Colonic mucosa (tissue), 4 donors: Measurements from ENCODE around the gene DGKB. TPM values are rescaled to one million over a fixed set of nuclear protein-coding genes. Genes with fewer than 3 reads are reported as not detected.

ENCODE experiments used
- DNase-seq: peaks from one replicate; pipeline ENCODE4 v3.0.0-alpha.2; 2020
- H3K27ac ChIP-seq: fragments of 200-600 bp; one replicate; pipeline ENCODE4 v1.8.0; 2021
- H3K27me3 ChIP-seq: fragments of 200-600 bp; one replicate; pipeline ENCODE4 v1.8.0; 2021
- H3K36me3 ChIP-seq: fragments of 200-600 bp; one replicate; pipeline ENCODE4 v1.8.0; 2021
- H3K4me1 ChIP-seq: fragments of 200-600 bp; one replicate; pipeline ENCODE4 v1.8.0; 2021; ENCODE audit warnings: mild to moderate bottlenecking
- H3K4me3 ChIP-seq: fragments of 200-600 bp; one replicate; pipeline ENCODE4 v1.8.0; 2021
- H3K9ac ChIP-seq, 2 donors: one replicate each; pipeline ENCODE4 v1.7.0; 2013; ENCODE audit warnings: control low read depth in 2 of 2, low read depth in 2 of 2, low read length in 2 of 2
- H3K9me3 ChIP-seq: fragments of 200-600 bp; one replicate; pipeline ENCODE4 v1.8.0; 2021
- intact Hi-C: fragments of 100-400 bp; cut with DNase I; formaldehyde crosslinking; loops from one replicate; pipeline ENCODE4 v1.14.1; 2022
- total RNA-seq, 2 donors: library from RNA; stranded (reverse); fragmentation: NEBNext Ultra II Directional in 1 of 2; extraction: Animal tissue kit (Norgen Biotek cat#: 25700) in 1 of 2; gene quantifications; one replicate each; pipeline ENCODE4 v1.2.1, GENCODE V29; 2021
- TF ChIP-seq, protein P1 (sequence below): fragments of 200-600 bp; IDR thresholded peaks from one replicate; pipeline ENCODE4 v1.8.0; 2022; ENCODE audit warnings: antibody characterized with exemption, mild to moderate bottlenecking
- donor health status: healthy.
- donor health status: DM: no; HTN: no; CAD: no.
- donor health status: DM: no; HTN: no; CAD: no.

Gene DGKB
- total RNA-seq, 2 donors from 2014 or later, result 0.25 to 0.61 TPM

GRCh38 chr7:14600766-14601367, 301.7 kb downstream of the DGKB start:
- no peaks in the 10 kb centered on the region for H3K36me3 ChIP-seq
- H3K9me3 ChIP-seq, result no peaks in the 10 kb centered on the region
- no peaks in the 10 kb centered on the region for H3K27me3 ChIP-seq
- H3K9ac ChIP-seq, result no peak overlapping the region
- TF ChIP-seq, protein P1, sequence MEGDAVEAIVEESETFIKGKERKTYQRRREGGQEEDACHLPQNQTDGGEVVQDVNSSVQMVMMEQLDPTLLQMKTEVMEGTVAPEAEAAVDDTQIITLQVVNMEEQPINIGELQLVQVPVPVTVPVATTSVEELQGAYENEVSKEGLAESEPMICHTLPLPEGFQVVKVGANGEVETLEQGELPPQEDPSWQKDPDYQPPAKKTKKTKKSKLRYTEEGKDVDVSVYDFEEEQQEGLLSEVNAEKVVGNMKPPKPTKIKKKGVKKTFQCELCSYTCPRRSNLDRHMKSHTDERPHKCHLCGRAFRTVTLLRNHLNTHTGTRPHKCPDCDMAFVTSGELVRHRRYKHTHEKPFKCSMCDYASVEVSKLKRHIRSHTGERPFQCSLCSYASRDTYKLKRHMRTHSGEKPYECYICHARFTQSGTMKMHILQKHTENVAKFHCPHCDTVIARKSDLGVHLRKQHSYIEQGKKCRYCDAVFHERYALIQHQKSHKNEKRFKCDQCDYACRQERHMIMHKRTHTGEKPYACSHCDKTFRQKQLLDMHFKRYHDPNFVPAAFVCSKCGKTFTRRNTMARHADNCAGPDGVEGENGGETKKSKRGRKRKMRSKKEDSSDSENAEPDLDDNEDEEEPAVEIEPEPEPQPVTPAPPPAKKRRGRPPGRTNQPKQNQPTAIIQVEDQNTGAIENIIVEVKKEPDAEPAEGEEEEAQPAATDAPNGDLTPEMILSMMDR, result no peak
- no peak overlapping the region for H3K27ac ChIP-seq
- intact Hi-C loops, result no loop called here
- no peak for DNase-seq
- no peaks in the 10 kb centered on the region for H3K4me1 ChIP-seq
- no peak overlapping the region for H3K4me3 ChIP-seq

- Histone ChIP-seq H3K4me3 (no peak overlapping the region), H3K27ac (no peak overlapping the region), H3K27me3 (no peaks in the 10 kb centered on the region), H3K36me3 (no peaks in the 10 kb centered on the region), H3K9me3 (no peaks in the 10 kb centered on the region), H3K4me1 (no peaks in the 10 kb centered on the region), H3K9ac (no peak overlapping the region)
- DNase-seq, result no peak
- TF ChIP-seq, protein P1, result no peak
- intact Hi-C loops, result no loop called here
Observed at GRCh38 chr7:14598978-14599377, 303.6 kb downstream of the DGKB start.

DNA sequence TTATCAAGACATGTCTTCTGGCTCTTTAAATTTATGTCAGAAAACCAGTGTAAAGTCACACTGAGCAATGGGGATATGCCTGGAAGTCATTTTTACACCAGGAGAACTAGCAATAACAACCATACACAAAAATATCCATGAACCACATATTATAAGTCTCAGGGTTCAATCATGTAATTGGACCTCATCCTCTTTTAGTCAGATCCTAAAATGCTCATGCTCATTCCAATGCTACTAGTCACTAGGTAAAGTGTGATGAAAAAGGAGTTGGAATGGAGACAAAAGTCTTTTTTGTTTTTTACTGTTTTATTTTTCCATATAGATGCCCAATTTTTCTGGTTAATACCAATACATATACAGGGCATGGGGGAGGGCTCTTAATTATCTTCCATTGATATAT, 306.1 kb downstream of the DGKB start:
- Histone ChIP-seq H3K9ac (no peak overlapping the region), H3K27me3 (no peaks in the 10 kb centered on the region), H3K4me1 (no peaks in the 10 kb centered on the region), H3K4me3 (no peak overlapping the region), H3K27ac (no peak overlapping the region), H3K36me3 (no peaks in the 10 kb centered on the region), H3K9me3 (no peaks in the 10 kb centered on the region)
- no peak for DNase-seq
- TF ChIP-seq, protein P1, result no peak
- intact Hi-C loops, result no loop called here

DNA sequence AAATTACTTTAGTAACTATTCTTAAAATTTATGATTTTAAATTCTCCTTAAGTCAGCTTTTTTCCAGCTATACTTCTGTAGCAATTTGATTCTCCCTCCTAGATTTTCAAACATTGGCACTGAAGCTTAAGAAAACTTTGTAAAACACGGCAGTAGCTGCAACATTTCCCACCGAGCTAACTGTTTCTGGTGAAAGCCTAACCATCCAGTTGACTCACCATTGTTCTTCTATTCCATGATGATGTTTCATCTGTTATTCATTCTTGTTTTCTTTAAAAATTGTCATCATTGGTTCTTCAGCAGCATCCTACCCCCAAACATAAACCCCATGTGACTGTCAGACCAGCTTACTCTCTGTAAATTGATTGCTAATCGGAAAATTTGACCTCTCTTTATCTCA, 312.3 kb downstream of the DGKB start:
- H3K9me3 ChIP-seq, result no peaks in the 10 kb centered on the region
- H3K4me3 ChIP-seq, result no peak overlapping the region
- H3K27me3 ChIP-seq, result no peaks in the 10 kb centered on the region
- H3K36me3 ChIP-seq, result no peaks in the 10 kb centered on the region
- intact Hi-C loops, result no loop called here
- no peak overlapping the region for H3K9ac ChIP-seq
- H3K4me1 ChIP-seq, result no peaks in the 10 kb centered on the region
- TF ChIP-seq, protein P1, result no peak
- H3K27ac ChIP-seq, result no peak overlapping the region
- DNase-seq, result no peak

GRCh38 chr7:14585232-14585631, 317.3 kb downstream of the DGKB start:
- intact Hi-C loops, result no loop called here
- Histone ChIP-seq H3K4me1 (peaks cover 4% of the 10 kb centered on the region), H3K27me3 (no peaks in the 10 kb centered on the region), H3K27ac (no peak overlapping the region), H3K9ac (no peak overlapping the region), H3K4me3 (no peak overlapping the region), H3K9me3 (no peaks in the 10 kb centered on the region), H3K36me3 (no peaks in the 10 kb centered on the region)
- no peak for DNase-seq
- TF ChIP-seq, protein P1, result no peak
